ENCODE data around the gene NCL. TPM values are rescaled to one million over a fixed set of nuclear protein-coding genes. Genes with fewer than 3 reads are reported as not detected.

The NCL gene
- polyA plus RNA-seq, 1 donor from 2014 or later, result 101 TPM

GRCh38 chr2:231421051-231421580, 43.2 kb downstream of the NCL start:
- Histone ChIP-seq H3K79me2 (replicated peaks; ENCODE audit: insufficient read depth, low read length) (no peaks in the 10 kb centered on the region), H3K9me2 (ENCODE audit: insufficient read depth, low read length) (no peaks in the 10 kb centered on the region), H3K9ac (ENCODE audit: low read length) (no peak overlapping the region), H3K27ac (ENCODE audit: low read length) (no peak overlapping the region), H4K20me1 (ENCODE audit: insufficient read depth) (no peaks in the 10 kb centered on the region), H3F3A (ENCODE audit: insufficient read depth, low read length, poor library complexity, severe bottlenecking) (no peaks in the 10 kb centered on the region), H2AFZ (ENCODE audit: low read depth, low read length) (no peak overlapping the region), H3K27me3 (ENCODE audit: insufficient read depth, low read depth, low read length) (no peaks in the 10 kb centered on the region), H3K9me3 (ENCODE audit: low read length) (no peaks in the 10 kb centered on the region), H3K36me3 (ENCODE audit: insufficient read depth, low read length) (no peaks in the 10 kb centered on the region), H3K4me2 (ENCODE audit: low read length) (no peak overlapping the region), H3K4me3 (ENCODE audit: low read length) (no peak overlapping the region)
- TF ChIP-seq EZH2 (IDR thresholded peaks at IDR 0.05; ENCODE audit: borderline replicate concordance, insufficient read depth, low read length, poor library complexity, severe bottlenecking), result no peak
- no peak for TF ChIP-seq REST (IDR thresholded peaks at IDR 0.05; ENCODE audit: borderline replicate concordance)
- TF ChIP-seq MXI1 (conservative IDR thresholded peaks at IDR 0.05; ENCODE audit: poor library complexity, severe bottlenecking), result no peak
- TF ChIP-seq TAF1 (IDR thresholded peaks at IDR 0.05; ENCODE audit: low read depth), result no peak
- no peak for TF ChIP-seq POLR2AphosphoS5 (IDR thresholded peaks at IDR 0.05)
- no peak for TF ChIP-seq SMC3 (conservative IDR thresholded peaks at IDR 0.05; ENCODE audit: poor library complexity)
- no peak for TF ChIP-seq RAD21 (conservative IDR thresholded peaks at IDR 0.05)

- H3K79me2 ChIP-seq (replicated peaks; ENCODE audit: insufficient read depth, low read length), result no peaks in the 10 kb centered on the region
- no peaks in the 10 kb centered on the region for H3K9me2 ChIP-seq (ENCODE audit: insufficient read depth, low read length)
- no peak for TF ChIP-seq EP300 (conservative IDR thresholded peaks at IDR 0.05; ENCODE audit: poor library complexity, severe bottlenecking)
- no peaks in the 10 kb centered on the region for H4K20me1 ChIP-seq (ENCODE audit: insufficient read depth)
- H3F3A ChIP-seq (ENCODE audit: insufficient read depth, low read length, poor library complexity, severe bottlenecking), result no peaks in the 10 kb centered on the region
- H3K9me3 ChIP-seq (ENCODE audit: low read length), result no peaks in the 10 kb centered on the region
- H2AFZ ChIP-seq (ENCODE audit: low read depth, low read length), result no peak overlapping the region
- H3K36me3 ChIP-seq (ENCODE audit: insufficient read depth, low read length), result no peaks in the 10 kb centered on the region
- H3K27ac ChIP-seq (ENCODE audit: low read length), result no peak overlapping the region
- no peak overlapping the region for H3K9ac ChIP-seq (ENCODE audit: low read length)
- no peaks in the 10 kb centered on the region for H3K27me3 ChIP-seq (ENCODE audit: insufficient read depth, low read depth, low read length)
- H3K4me3 ChIP-seq (ENCODE audit: low read length), result no peak overlapping the region
- H3K4me2 ChIP-seq (ENCODE audit: low read length), result no peak overlapping the region
Observed at GRCh38 chr2:231418820-231419640, 45.3 kb downstream of the NCL start.

GRCh38 chr2:231415029-231415428, 49.3 kb downstream of the NCL start:
- no peaks in the 10 kb centered on the region for H4K20me1 ChIP-seq (ENCODE audit: insufficient read depth)
- H3K79me2 ChIP-seq (replicated peaks; ENCODE audit: insufficient read depth, low read length), result no peaks in the 10 kb centered on the region
- H3K9me2 ChIP-seq (ENCODE audit: insufficient read depth, low read length), result no peaks in the 10 kb centered on the region
- TF ChIP-seq CTCF (IDR thresholded peaks at IDR 0.05; ENCODE audit: poor library complexity, severe bottlenecking) (no peak), MXI1 (conservative IDR thresholded peaks at IDR 0.05; ENCODE audit: poor library complexity, severe bottlenecking) (no peak), RAD21 (conservative IDR thresholded peaks at IDR 0.05) (no peak), POLR2AphosphoS5 (IDR thresholded peaks at IDR 0.05) (no peak), REST (IDR thresholded peaks at IDR 0.05; ENCODE audit: borderline replicate concordance) (no peak), EP300 (conservative IDR thresholded peaks at IDR 0.05; ENCODE audit: poor library complexity, severe bottlenecking) (no peak), TAF1 (IDR thresholded peaks at IDR 0.05; ENCODE audit: low read depth) (no peak), SMC3 (conservative IDR thresholded peaks at IDR 0.05; ENCODE audit: poor library complexity) (no peak), EZH2 (IDR thresholded peaks at IDR 0.05; ENCODE audit: borderline replicate concordance, insufficient read depth, low read length, poor library complexity, severe bottlenecking) (no peak)
- H3K4me2 ChIP-seq (ENCODE audit: low read length), result no peak overlapping the region
- H3K27me3 ChIP-seq (ENCODE audit: insufficient read depth, low read depth, low read length), result peaks cover 5% of the 10 kb centered on the region
- no peak overlapping the region for H3K9ac ChIP-seq (ENCODE audit: low read length)
- no peaks in the 10 kb centered on the region for H3K36me3 ChIP-seq (ENCODE audit: insufficient read depth, low read length)
- no peaks in the 10 kb centered on the region for H3K9me3 ChIP-seq (ENCODE audit: low read length)
- no peaks in the 10 kb centered on the region for H3F3A ChIP-seq (ENCODE audit: insufficient read depth, low read length, poor library complexity, severe bottlenecking)
- no peak overlapping the region for H3K27ac ChIP-seq (ENCODE audit: low read length)
- H3K4me3 ChIP-seq (ENCODE audit: low read length), result no peak overlapping the region
- no peak overlapping the region for H2AFZ ChIP-seq (ENCODE audit: low read depth, low read length)

All from neural cell (in vitro differentiated cells).